IPS-NIHi11 (cell line): ENCODE data around the gene NOG.

Experiments
- DNase-seq: peaks from one replicate; pipeline ENCODE4 v3.0.0; 2012; ENCODE audit warnings: mixed read lengths, low spot score

NOG gene

GRCh38 chr17:56637254-56637653, 43.8 kb downstream of the NOG start:
- no peak for DNase-seq

- DNase-seq, result no peak
Observed at GRCh38 chr17:56638591-56639051, 45.1 kb downstream of the NOG start.

- DNase-seq, result no peak
Observed at GRCh38 chr17:56639517-56639916, 46.0 kb downstream of the NOG start.

GRCh38 chr17:56640116-56640515, 46.6 kb downstream of the NOG start:
- no peak for DNase-seq

- DNase-seq, result no peak
Observed at GRCh38 chr17:56641373-56641772, 47.9 kb downstream of the NOG start.

GRCh38 chr17:56641894-56642293, 48.4 kb downstream of the NOG start:
- no peak for DNase-seq

- no peak for DNase-seq
Observed at GRCh38 chr17:56642424-56642823, 48.9 kb downstream of the NOG start.
